Activated CD4-positive, CD25-positive, alpha-beta regulatory T cell treated with anti-CD3 and anti-CD28 coated beads, Interleukin-2, amount 50 U/mL, for 72 hours (primary cell): ENCODE results near the gene LTBP4.
A peak's percentile ranks its signal among the peaks of the same experiment; 100 is the strongest.
"Not testable (repeated sequence)": the region's sequence is repeated elsewhere in the genome, so short reads cannot be mapped to it uniquely, and the experiment has no call there.

Experiments used
- DNase-seq: peaks from one replicate; pipeline ENCODE4 v3.0.0; 2021

LTBP4 gene, protein sequence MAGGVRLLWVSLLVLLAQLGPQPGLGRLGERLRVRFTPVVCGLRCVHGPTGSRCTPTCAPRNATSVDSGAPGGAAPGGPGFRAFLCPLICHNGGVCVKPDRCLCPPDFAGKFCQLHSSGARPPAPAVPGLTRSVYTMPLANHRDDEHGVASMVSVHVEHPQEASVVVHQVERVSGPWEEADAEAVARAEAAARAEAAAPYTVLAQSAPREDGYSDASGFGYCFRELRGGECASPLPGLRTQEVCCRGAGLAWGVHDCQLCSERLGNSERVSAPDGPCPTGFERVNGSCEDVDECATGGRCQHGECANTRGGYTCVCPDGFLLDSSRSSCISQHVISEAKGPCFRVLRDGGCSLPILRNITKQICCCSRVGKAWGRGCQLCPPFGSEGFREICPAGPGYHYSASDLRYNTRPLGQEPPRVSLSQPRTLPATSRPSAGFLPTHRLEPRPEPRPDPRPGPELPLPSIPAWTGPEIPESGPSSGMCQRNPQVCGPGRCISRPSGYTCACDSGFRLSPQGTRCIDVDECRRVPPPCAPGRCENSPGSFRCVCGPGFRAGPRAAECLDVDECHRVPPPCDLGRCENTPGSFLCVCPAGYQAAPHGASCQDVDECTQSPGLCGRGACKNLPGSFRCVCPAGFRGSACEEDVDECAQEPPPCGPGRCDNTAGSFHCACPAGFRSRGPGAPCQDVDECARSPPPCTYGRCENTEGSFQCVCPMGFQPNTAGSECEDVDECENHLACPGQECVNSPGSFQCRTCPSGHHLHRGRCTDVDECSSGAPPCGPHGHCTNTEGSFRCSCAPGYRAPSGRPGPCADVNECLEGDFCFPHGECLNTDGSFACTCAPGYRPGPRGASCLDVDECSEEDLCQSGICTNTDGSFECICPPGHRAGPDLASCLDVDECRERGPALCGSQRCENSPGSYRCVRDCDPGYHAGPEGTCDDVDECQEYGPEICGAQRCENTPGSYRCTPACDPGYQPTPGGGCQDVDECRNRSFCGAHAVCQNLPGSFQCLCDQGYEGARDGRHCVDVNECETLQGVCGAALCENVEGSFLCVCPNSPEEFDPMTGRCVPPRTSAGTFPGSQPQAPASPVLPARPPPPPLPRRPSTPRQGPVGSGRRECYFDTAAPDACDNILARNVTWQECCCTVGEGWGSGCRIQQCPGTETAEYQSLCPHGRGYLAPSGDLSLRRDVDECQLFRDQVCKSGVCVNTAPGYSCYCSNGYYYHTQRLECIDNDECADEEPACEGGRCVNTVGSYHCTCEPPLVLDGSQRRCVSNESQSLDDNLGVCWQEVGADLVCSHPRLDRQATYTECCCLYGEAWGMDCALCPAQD (N-terminal part only)

DNA sequence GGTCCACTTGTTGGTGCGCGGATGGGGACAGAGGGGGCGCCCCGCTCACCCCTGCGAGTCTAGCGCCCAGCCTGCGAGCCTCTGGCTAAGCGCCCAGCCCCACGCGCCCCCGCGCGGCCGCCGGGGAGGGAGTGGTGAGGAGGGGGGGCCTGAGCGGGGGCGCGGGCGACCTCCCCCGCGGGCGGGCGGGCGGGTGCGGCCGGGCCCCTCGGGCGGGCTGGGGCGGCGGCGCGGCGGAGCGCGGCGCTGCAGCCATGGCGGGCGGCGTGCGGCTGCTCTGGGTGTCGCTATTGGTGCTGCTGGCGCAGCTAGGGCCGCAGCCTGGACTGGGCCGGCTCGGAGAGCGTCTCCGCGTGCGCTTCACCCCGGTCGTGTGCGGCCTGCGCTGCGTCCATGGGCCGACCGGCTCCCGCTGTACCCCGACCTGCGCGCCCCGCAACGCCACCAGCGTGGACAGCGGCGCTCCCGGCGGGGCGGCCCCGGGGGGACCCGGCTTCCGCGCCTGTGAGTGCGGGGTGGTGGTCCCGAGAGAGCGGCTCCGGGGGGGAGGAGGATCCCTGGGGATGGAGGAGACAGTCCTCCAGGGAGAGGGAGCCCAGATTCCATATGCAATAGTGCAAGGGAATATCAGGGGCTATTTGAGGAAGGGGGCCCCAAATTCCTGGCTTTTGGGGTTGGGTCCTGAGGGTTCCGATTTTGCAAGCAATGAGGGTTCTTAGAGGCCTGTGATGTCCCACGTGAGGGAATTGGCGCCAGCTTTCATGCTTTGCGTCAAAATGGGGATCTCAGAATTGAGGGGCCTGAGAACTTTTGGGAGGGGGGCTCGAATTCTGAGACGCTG lies at the start of gene LTBP4:
LTBP4 (plus strand) TSS at position 236 of the 841 bp plus-strand sequence; CDS start at position 255, 19 bp downstream.
- no peak for DNase-seq

DNA sequence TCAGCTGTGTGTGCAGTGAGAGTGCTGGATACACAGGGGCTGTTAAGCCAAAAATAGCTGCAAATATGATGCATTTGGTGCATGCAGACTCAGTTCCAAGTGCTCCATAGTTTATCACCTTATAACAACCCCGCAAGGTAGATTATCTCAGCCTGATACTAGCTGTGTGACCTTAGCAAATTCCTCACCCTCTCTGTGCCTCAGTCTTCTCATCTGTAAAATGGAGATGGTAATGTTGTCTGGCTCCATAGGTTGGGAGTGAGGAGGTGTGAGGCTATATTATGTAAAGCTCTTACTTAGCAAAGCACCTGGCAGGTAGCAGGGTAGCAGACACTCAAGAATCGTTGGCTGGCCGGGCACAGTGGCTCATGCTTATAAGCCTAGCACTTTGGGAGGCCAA lies 48.3 kb upstream of the LTBP4 start:
- DNase-seq = no peak

DNA sequence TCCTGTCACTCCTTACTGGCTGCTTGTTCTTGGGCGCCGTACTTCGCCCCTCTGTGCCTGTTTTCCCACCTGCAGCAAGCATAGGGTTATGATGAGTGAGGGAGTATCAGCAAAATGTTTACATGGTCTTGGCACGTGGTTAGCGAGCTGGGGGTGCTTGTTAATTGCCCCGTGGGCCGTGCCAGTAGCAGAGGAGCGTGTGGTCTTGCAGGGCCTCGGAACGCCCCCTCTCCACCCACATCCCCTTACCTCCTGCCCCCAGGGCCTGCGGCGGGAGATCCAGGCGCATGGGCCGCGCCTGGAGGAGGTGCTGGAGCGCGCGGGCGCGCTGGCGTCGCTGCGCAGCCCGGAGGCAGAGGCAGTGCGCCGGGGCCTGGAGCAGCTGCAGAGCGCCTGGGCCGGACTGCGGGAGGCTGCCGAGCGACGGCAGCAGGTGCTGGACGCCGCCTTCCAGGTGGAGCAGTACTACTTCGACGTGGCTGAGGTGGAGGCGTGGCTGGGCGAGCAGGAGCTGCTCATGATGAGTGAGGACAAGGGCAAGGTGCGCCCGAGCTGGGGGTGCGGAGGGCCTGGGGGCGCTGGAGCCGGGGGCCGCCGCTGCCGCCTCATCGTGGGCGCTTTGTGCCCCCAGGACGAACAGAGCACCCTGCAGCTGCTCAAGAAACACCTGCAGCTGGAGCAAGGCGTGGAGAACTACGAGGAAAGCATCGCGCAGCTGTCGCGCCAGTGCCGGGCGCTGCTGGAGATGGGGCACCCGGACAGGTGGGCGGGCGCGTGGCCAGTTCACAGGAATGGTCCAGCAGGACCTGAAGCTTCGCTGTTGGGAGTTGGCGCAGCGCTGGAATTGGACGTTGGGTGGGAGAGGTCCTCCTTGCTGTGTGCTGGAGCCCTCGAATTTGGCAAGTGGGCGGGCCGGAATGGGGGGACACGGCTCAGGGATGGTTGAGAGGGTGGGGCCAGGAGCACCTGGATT lies 47.0 kb upstream of the LTBP4 start:
- DNase-seq = no peak

DNA sequence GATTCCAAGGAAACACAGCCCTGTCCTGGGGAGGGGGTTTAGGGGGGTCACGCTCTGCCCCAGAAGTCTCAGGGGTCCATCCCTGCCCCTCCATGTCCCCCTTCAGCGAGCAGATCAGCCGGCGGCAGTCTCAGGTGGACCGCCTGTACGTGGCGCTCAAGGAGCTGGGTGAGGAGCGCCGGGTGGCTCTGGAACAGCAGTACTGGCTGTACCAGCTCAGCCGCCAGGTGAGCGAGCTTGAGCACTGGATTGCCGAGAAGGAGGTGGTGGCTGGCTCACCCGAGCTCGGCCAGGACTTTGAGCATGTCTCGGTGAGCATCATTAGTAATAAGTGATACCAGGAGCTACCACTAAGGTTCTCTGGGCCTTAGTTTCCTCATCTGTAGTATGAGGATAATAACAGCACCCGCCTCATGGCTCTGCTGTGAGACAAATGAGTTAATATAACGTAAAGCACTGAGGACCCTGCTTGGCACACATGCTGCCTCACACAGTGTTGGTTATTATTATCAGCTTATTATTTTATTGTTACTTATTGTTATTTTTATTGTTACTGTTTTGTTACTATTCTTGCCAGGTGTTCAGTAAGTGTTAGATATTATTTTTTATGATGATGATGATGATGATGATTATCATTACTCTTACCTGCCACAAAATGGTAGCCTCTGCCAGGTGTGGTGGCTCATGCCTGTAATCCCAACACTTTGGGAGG lies 45.0 kb upstream of the LTBP4 start:
- DNase-seq = no peak

DNA sequence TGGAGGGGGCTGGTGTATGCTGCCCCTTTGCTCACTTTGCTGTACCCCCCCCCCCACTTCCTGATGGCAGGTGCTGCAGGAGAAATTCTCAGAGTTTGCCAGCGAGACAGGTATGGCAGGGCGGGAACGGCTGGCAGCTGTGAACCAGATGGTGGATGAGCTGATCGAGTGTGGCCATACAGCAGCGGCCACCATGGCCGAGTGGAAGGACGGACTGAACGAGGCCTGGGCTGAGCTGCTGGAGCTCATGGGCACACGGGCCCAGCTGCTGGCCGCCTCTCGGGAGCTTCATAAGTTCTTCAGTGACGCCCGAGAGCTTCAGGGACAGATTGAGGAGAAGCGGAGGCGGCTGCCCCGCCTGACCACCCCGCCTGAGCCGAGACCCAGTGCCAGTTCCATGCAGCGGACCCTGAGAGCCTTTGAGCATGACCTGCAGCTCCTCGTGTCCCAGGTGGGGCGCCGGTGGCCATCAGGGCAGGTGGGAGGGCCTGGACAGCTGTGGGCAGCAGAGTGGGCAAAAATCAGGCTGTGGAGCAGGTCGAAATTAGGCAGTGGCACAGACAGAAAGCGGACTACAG lies 44.1 kb upstream of the LTBP4 start:
- DNase-seq = no peak

DNA sequence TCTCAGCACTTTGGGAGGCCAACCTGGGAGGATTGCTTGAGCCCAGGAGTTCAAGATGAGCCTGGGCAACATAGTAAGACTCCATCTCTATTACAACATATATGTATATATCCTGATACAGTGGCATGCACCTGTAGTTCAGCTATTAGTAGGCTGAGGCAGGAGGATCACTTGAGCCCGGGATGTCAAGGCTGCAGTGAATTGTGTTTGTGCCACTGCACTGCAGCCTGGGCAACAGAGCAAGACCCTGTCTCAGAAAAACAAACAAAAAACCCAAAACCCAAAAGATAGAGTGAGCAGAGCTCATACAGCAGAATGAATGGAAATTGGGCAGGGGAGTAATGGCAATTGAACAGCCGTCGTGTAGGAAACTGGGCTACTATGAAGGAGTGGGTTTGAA lies 41.8 kb upstream of the LTBP4 start:
- no peak for DNase-seq

DNA sequence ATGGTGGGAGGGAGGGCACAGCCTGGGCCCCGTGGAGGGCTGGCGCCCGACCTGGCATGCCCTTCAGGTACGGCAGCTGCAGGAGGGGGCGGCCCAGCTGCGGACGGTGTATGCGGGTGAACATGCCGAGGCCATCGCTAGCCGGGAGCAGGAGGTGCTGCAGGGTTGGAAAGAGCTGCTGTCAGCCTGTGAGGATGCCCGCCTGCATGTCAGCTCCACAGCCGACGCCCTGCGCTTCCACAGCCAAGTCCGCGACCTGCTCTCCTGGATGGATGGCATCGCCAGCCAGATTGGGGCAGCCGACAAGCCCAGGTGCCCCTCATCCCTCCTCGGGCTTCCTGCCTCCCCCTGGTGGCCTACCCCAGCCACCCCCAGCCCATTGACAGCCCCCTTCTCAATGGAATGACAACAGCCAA lies 41.1 kb upstream of the LTBP4 start:
- no peak for DNase-seq

DNA sequence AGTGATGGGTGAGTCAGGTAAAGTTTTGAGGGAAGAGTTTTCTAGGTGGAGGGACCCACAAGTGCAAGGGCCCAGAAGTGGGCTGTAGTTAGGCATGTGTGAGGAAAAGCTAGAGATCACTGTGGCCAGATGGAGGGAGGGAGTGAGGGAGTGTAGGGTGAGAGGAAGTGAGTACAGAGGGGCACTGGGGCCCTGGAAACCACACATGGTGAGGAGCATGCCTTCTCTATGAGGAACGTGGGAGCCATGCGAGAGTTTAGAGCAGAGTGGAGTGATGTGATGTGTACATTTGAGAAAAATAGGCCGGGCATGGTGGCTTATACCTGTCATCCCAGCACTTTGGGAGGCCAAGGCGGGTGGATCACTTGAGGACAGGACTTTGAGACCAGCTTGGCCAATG lies 39.2 kb upstream of the LTBP4 start:
- no peak for DNase-seq

DNA sequence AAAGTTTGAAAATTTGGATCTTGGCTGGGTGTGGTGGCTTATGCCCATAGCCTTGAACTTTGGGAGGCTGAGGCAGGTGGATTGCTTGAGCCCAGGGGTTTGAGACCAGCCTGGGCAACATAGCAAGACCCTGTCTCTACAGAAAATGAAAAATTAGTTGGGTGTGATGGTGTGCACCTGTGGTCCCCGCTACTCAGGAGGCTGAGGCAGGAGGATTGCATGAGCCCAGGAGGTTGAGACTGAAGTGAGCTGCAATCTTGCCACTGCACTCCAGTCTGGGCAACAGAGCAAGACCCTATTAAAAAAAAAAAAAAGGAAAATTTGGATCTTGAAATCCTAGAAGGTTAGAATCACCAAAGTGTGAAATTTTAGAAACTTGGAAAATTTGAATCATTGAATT lies 36.6 kb upstream of the LTBP4 start:
- not testable (repeated sequence) for DNase-seq

DNA sequence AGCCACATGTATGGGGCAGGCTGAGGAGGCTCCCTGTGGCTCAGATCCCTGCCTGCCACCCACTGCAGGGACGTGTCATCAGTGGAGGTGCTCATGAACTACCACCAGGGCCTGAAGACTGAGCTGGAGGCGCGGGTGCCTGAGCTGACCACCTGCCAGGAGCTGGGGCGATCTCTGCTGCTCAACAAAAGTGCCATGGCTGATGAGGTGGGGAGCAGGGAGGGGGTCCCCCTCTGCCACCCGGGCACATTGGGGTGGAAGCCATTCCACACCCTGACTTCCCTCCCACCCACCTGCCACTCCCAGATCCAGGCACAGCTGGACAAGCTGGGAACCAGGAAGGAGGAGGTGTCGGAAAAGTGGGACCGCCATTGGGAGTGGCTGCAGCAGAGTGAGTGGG lies 35.8 kb upstream of the LTBP4 start:
- no peak for DNase-seq

DNA sequence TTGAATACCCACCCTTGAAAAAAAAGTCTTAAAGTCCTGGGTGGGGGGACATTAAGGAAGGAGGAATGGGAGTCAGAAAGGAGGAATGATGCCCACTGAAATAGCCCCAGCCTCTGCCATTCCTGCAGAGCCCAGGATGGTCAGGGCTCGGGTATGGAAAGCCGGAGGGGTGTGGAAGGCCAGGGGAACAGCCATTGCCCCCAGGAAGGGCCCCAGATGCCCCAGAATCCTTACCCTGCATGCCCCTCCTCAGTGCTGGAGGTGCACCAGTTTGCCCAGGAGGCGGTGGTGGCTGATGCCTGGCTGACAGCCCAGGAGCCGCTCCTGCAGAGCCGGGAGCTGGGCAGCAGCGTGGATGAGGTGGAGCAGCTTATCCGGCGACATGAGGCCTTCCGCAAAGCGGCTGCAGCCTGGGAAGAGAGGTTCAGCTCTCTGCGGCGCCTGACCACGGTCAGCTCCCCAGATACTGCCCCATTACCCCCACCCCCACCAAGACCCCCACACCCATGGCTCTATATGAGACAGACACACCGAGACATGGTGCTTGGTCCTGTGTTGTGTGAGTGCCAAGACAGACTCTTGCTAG lies 35.2 kb upstream of the LTBP4 start:
- DNase-seq = no peak

DNA sequence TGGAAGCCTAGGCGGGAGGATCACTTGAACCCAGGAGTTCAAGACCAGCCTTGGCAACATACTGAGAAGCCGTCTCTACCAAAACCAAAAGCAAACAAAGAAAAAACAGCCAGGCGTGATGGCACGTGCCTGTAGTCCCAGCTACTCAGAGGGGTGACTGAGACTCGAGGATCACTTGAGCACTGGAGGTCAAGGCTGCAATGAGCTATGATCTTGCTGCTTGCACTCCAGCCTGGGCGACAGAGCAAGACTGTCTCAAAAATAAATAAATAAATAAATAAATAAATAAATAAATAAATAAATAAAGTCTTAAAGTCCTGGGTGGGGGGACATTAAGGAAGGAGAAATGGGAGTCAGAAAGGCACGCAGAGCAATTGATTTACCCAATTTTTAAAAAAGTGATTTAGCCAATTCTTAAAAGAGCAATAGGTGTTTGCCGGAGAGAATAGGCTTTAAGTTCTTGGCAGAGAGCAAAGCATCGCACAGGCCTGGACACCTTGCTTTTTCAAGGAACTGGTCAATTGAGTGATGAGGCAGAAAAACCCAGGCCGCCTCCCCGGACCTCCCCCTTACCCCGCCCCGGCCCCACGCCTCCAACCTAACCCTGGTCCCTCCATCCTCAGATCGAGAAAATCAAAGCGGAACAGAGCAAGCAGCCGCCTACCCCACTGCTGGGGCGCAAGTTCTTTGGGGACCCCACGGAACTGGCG lies 34.0 kb upstream of the LTBP4 start:
- DNase-seq = no peak

DNA sequence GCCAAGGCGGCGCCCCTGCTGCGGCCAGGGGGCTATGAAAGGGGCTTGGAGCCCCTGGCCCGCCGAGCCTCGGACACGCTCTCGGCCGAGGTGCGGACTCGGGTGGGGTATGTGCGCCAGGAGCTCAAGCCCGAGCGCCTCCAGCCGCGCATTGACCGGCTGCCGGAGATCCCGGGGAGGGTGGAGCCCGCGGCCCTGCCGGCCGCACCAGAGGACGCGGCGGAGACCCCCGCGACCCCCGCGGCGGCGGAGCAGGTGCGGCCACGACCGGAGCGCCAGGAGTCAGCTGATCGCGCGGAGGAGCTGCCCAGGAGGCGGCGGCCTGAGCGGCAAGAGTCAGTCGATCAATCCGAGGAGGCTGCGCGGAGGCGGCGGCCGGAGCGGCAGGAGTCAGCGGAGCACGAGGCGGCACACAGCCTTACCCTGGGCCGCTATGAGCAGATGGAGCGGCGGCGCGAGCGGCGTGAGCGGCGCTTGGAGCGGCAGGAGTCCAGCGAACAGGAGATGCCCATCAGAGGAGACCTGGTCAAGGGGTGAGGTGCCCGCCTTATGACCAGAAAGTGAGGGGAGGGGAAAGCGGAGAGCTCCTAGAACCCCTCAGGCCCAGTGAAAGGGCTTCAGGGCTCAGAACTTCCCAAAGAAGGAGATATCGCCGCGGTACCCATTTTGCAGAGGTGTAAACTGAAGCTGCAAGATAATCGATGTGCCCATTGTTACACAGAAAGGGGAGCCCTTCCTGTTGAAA lies 33.2 kb upstream of the LTBP4 start:
- no peak for DNase-seq

DNA sequence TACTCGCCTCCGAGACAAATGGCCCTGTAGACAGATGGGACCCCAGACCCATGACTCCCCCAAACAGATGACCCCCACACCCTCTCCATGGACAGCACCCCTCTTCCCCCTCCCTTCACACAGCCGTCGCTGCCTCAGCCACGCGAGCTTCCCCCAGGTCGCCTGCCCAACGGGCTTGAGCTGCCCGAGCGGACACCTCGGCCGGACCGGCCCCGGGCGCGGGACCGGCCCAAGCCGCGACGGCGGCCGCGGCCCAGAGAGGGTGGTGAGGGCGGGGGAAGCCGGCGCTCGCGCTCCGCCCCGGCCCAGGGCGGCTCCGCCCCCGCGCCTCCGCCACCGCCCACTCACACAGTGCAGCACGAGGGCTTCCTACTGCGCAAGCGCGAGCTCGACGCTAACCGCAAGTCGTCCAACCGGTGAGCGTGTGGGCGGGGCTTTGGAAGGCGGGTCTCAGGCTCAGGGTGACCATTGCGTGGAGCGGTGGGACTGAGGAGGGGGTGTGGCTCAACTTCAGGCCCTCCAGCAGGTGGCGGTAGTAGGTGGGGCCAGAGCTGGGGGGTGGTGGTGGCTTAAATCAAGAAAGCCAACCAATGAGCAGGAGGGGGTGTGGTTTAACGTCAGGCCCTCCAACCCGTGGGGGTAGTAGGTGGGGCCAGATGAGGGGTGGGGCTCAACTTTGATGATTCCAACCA lies 30.7 kb upstream of the LTBP4 start:
- peak; percentile 98 for DNase-seq

DNA sequence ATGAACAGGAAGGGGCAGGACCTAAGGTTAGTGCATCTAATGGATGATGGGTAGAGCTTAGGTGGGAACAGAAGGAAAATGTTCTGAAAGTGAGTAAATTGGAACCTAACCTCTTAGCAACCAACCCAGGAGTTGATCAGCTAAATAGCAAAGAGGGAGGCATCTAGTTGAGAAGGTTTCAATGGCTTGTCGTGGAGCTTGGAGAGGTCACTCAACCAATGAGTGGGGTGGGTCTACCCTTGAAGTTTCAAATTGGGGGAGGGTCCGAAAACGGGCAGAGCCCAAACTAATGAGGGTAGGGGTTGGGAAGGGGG lies 30.2 kb upstream of the LTBP4 start:
- no peak for DNase-seq

DNA sequence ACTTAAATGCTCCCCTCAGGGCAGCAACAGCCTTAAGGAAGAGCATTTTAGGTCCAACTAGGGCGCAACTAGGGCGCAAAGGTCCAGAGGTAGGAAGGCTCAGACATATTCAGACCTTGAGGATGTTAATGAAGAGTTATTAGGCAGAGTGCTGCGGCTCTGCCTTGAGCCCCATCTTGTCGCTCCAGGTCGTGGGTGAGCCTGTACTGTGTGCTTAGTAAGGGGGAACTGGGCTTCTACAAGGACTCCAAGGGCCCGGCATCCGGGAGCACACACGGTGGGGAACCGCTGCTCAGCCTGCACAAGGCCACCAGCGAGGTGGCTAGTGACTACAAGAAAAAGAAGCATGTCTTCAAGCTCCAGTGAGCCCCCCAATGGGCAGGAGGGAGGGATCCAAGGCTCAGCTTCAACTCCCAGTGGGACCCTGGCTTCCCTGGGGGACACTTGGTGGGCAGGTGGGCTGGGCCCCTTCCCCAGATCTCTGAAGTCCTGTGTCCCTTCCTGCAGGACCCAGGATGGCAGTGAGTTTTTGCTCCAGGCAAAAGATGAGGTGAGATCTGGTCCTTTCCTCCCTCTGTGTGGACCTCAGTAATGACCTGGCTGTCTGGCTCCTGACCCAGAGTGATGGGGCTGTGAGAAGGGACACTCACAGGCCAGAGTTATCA lies 29.2 kb upstream of the LTBP4 start:
- no peak for DNase-seq

DNA sequence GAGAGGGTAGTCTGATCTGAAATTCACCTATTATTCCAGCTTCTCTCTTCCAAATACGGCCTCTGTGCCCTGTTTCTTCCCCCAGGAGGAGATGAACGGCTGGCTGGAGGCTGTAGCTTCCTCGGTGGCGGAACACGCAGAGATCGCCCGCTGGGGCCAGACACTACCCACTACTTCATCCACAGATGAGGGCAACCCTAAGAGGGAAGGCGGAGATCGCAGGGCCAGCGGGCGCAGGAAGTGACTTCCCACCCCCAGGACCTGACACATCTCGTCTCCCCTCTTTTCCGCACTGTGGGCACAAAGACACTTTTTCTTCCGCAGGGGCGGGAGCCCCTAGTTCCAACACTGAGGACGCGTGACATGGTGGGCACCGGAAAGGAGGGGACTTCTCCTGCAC lies 25.8 kb upstream of the LTBP4 start:
- no peak for DNase-seq
